ENCODE measurements around the gene IL10RB. TPM values are rescaled to one million over a fixed set of nuclear protein-coding genes. Genes with fewer than 3 reads are reported as not detected.
A peak's percentile ranks its signal among the peaks of the same experiment; 100 is the strongest.

IL10RB gene
- total and polyA plus RNA-seq, 8 donors: 11.9 to 25.1 (median 14.0) TPM

GRCh38 chr21:33279330-33279820, 13.2 kb downstream of the IL10RB start:
- Histone ChIP-seq H3K4me1 (no peaks in the 10 kb centered on the region), H3K9me3 (no peaks in the 10 kb centered on the region), H3K4me3 (no peak overlapping the region), H3K27ac (no peak overlapping the region), H3K27me3 (no peaks in the 10 kb centered on the region), H3K36me3 (peaks cover 0 to 36% (median 4%) of the 10 kb centered on the region in 3 donors)
- no peak for FAIRE-seq
- no peak for DNase-seq
- WGBS, 2 donors: 98 to 99% methylated on average over 3 of the region's 3 CpGs
- ATAC-seq: no peak
- intact Hi-C loops (cut with DNase I): no loop called here
- no peak for TF ChIP-seq CTCF (IDR thresholded peaks at IDR 0.05)

DNA sequence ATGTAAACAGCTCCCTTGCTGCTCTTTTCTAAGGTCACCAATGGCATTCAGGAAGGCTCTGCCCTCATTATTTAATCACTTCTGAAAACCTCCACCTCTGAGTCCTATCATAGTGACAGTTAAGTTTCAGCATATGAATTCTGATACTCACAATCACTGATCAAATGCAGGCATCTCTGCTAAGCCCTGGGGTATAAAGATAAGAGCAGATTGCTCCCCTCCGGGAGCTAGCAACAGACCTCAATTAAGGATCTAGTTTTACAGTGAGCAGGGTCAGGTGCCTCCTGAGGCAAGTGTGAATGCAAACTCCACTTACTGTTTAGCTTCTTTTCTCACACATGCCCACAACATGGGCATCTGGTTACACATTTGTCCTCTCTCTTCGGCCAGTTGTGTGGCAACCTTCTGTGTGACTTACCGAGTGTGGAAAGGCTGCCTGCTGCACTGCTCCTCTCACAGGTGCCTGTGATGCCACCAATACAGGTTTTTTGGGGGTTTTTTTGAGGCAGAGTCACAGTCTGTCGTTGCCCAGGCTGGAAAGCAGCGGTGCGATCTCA, 15.0 kb downstream of the IL10RB start:
- ATAC-seq (no peak), FAIRE-seq (no peak), DNase-seq (no peak)
- 95 to 96% methylated on average over 6 of the region's 6 CpGs for WGBS, 2 donors
- Histone ChIP-seq H3K4me3 (no peak overlapping the region), H3K27ac (no peak overlapping the region), H3K9me3 (no peaks in the 10 kb centered on the region), H3K27me3 (no peaks in the 10 kb centered on the region), H3K4me1 (peaks cover 2 to 7% (median 4%) of the 10 kb centered on the region in 3 donors), H3K36me3 (peaks cover 0 to 36% (median 4%) of the 10 kb centered on the region in 3 donors)
- intact Hi-C loops (cut with DNase I): no loop called here
- no peak for TF ChIP-seq CTCF (IDR thresholded peaks at IDR 0.05)

- WGBS, 2 donors: 97% methylated on average over 5 of the region's 5 CpGs
- FAIRE-seq (no peak), ATAC-seq (no peak), DNase-seq (no peak)
- peaks cover 13 to 17% (median 14%) of the 10 kb centered on the region in 3 donors for H3K4me1 ChIP-seq
- peaks cover 0 to 36% (median 4%) of the 10 kb centered on the region in 3 donors for H3K36me3 ChIP-seq
- no peak overlapping the region for H3K4me3 ChIP-seq
- no peaks in the 10 kb centered on the region for H3K9me3 ChIP-seq
- H3K27me3 ChIP-seq: no peaks in the 10 kb centered on the region
- TF ChIP-seq CTCF (IDR thresholded peaks at IDR 0.05): no peak
- intact Hi-C loops (cut with DNase I): no loop called here
- H3K27ac ChIP-seq: no peak overlapping the region
These were observed 17.0 kb downstream of the IL10RB start for GRCh38 chr21:33283203-33283602.

DNA sequence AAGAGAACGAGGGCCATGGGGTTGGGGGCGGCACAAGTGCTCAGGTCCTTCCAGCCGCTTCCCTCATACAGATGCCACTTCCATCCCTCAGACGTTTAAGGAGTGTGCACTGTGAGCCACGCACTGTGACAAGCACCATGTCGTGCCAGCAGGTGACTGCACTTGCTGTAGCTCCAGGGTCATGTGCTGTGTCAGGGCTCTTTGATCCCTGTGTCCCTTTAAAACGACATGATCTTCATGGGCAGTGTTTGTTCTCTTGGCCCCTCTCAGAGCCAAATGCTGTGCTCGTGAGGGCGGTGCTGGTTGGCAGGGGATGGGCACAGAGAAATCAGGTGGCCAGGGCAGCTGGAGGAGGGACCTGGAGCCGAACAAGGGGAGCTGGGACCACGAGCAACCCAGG, 19.9 kb downstream of the IL10RB start:
- FAIRE-seq (no peak), ATAC-seq (peak; percentile 28 to 41 (median 32)), DNase-seq (no peak)
- H3K27ac ChIP-seq: peak overlapping the region; percentile 20 to 79 (median 54)
- H3K27me3 ChIP-seq: no peaks in the 10 kb centered on the region
- peaks cover 0 to 20% (median 4%) of the 10 kb centered on the region in 3 donors for H3K36me3 ChIP-seq
- TF ChIP-seq CTCF (IDR thresholded peaks at IDR 0.05): no peak
- H3K4me1 ChIP-seq: peaks cover 13 to 17% (median 14%) of the 10 kb centered on the region in 3 donors
- intact Hi-C loops (cut with DNase I): no loop called here
- H3K9me3 ChIP-seq: no peaks in the 10 kb centered on the region
- no peak overlapping the region for H3K4me3 ChIP-seq
- 44 to 54% methylated on average over 11 of the region's 11 CpGs for WGBS, 2 donors

All from pancreas (tissue), 10 donors.